ENCODE measurements around the gene UFD1.

GRCh38 chr22:19488285-19488684, 9.3 kb upstream of the UFD1 start:
- TF ChIP-seq ZFP90 (CRISPR knock-in tag; IDR thresholded peaks at IDR 0.05; ENCODE audit: borderline replicate concordance) (no peak), TCF12 (IDR thresholded peaks at IDR 0.05) (no peak), TCF12 (CRISPR knock-in tag; IDR thresholded peaks at IDR 0.05) (no peak), FOXA1 (IDR thresholded peaks at IDR 0.05) (no peak), FOXA1 (CRISPR knock-in tag; IDR thresholded peaks at IDR 0.05) (no peak), CTCF (CRISPR knock-in tag; IDR thresholded peaks at IDR 0.05) (no peak), NONO (IDR thresholded peaks at IDR 0.05) (no peak), NONO (CRISPR knock-in tag; conservative IDR thresholded peaks at IDR 0.05) (no peak)

All from HepG2 (cell line).